Mesodermal cell (in vitro differentiated cells): Measurements from ENCODE around the gene MYO16.

Source experiments
- H3K27ac ChIP-seq: 2 replicates; pipeline ENCODE4 v1.7.0; 2013; ENCODE audit warnings: mild to moderate bottlenecking, low read depth, low read length, moderate library complexity; ENCODE audit not compliant: severe bottlenecking
- H3K36me3 ChIP-seq: 2 replicates; pipeline ENCODE4 v1.7.1; 2013; ENCODE audit warnings: mild to moderate bottlenecking, low read length, moderate library complexity; ENCODE audit not compliant: control insufficient read depth, insufficient read depth
- H3K4me1 ChIP-seq: one replicate; pipeline ENCODE4 v1.7.1; 2013; ENCODE audit warnings: mild to moderate bottlenecking, low read length; ENCODE audit not compliant: insufficient read depth, control insufficient read depth, poor library complexity, severe bottlenecking
- H3K4me3 ChIP-seq: 2 replicates; pipeline ENCODE4 v1.7.0; 2013; ENCODE audit warnings: low read length, control low read depth, mild to moderate bottlenecking; ENCODE audit not compliant: insufficient read depth, poor library complexity, severe bottlenecking; ENCODE audit errors: extremely low read depth
- H3K9me3 ChIP-seq: 2 replicates; pipeline ENCODE4 v1.7.1; 2013; ENCODE audit warnings: mild to moderate bottlenecking, low read length, moderate library complexity; ENCODE audit not compliant: control insufficient read depth
- WGBS, 2 experiments: methylation state at CpG; one replicate each; pipeline ENCODE4 v1.1.5; 2013; ENCODE audit warnings: missing lambda C conversion rate in 2 of 2; ENCODE audit not compliant: insufficient coverage in 2 of 2; 5-methylcytosine and 5-hydroxymethylcytosine counted together

The MYO16 gene

GRCh38 chr13:109182777-109183465 lies 553.5 kb downstream of the MYO16 start:
- 64 to 70% methylated on average over 9 to 10 of the region's 11 CpGs for WGBS, 2 experiments
- H3K9me3 ChIP-seq: no peaks in the 10 kb centered on the region

GRCh38 chr13:109191413-109191812 lies 562.0 kb downstream of the MYO16 start:
- 73 to 85% methylated on average over 2 of the region's 3 CpGs for WGBS, 2 experiments
- no peaks in the 10 kb centered on the region for H3K36me3 ChIP-seq

More at GRCh38 chr13:109182777-109183465, 553.5 kb downstream of the MYO16 start:
- Histone ChIP-seq H3K4me1 (peaks cover 11% of the 10 kb centered on the region), H3K4me3 (no peak overlapping the region), H3K27ac (no peak overlapping the region), H3K36me3 (no peaks in the 10 kb centered on the region)

DNA sequence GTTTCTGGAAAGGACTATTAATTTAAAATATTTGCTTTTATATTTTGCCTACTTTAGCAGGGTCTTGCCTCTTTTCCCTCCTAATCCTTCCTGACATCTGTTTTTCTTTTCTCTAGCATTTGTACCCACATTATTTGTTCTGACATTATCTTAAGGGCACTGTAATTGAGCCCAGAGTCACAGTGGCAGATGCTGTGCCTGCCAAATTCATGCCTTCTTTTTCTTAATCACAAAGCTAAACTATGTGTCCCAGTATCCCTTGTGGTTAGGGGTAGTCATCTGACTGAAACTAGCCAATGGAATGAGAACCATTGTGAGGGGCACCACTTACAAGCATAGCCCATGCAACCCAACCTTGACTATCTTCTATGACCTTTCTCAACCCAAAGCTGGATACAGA lies 562.9 kb downstream of the MYO16 start:
- no peaks in the 10 kb centered on the region for H3K4me1 ChIP-seq
- H3K9me3 ChIP-seq: no peaks in the 10 kb centered on the region
- H3K4me3 ChIP-seq: no peak overlapping the region
- no peaks in the 10 kb centered on the region for H3K36me3 ChIP-seq
- no peak overlapping the region for H3K27ac ChIP-seq

More at GRCh38 chr13:109191413-109191812, 562.0 kb downstream of the MYO16 start:
- Histone ChIP-seq H3K4me3 (no peak overlapping the region), H3K9me3 (no peaks in the 10 kb centered on the region), H3K27ac (no peak overlapping the region), H3K4me1 (no peaks in the 10 kb centered on the region)

GRCh38 chr13:109196948-109197347 lies 567.5 kb downstream of the MYO16 start:
- no peaks in the 10 kb centered on the region for H3K36me3 ChIP-seq
- no peak overlapping the region for H3K4me3 ChIP-seq
- H3K9me3 ChIP-seq: no peaks in the 10 kb centered on the region
- peaks cover 9% of the 10 kb centered on the region for H3K4me1 ChIP-seq
- 71 to 84% methylated on average over 6 to 8 of the region's 9 CpGs for WGBS, 2 experiments
- H3K27ac ChIP-seq: no peak overlapping the region

DNA sequence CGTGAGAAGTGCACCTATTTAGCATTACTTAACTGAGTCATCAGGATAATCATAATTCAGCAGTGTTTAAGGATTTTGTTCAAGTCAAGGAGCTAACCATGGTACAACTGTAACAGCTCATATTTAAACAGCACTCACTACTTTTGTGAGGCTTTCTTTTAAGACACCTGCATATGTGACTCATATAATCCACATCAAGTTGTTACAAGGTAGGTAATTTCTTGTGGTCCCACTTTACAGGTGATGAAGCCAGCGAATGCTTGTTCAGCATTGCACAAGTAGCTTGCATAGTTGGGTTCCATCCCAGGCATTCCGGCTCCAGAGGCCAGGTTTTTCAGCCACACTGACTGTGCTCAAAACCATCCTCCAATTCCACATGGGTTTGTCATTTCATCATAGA lies 569.2 kb downstream of the MYO16 start:
- Histone ChIP-seq H3K4me1 (peaks cover 9% of the 10 kb centered on the region), H3K27ac (no peak overlapping the region), H3K36me3 (no peaks in the 10 kb centered on the region), H3K9me3 (no peaks in the 10 kb centered on the region), H3K4me3 (no peak overlapping the region)
- WGBS, 2 experiments: 93 to 100% methylated on average over 1 to 2 of the region's 3 CpGs

DNA sequence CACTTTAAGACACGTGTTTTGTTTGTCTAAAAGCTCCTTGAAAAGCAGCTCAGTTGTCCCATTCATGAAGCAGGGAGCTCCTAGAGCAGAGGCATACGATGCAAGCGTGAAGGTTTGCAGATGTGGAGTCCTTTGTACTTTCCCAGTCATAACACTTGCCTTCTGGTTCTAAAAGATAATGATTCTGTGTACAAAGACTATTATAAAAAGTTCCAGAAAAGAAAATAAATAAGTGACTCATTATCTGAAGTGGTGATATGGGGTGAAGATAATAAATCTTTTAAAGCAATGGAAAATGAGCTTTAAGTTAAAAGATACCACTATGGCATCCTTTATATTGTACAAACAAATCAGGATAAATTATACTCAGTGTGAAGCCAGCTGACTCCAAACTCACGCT lies 569.9 kb downstream of the MYO16 start:
- Histone ChIP-seq H3K36me3 (no peaks in the 10 kb centered on the region), H3K27ac (no peak overlapping the region), H3K4me1 (peaks cover 9% of the 10 kb centered on the region), H3K4me3 (no peak overlapping the region), H3K9me3 (no peaks in the 10 kb centered on the region)
- WGBS, 2 experiments: 67% methylated on average over 1 of the region's 4 CpGs

DNA sequence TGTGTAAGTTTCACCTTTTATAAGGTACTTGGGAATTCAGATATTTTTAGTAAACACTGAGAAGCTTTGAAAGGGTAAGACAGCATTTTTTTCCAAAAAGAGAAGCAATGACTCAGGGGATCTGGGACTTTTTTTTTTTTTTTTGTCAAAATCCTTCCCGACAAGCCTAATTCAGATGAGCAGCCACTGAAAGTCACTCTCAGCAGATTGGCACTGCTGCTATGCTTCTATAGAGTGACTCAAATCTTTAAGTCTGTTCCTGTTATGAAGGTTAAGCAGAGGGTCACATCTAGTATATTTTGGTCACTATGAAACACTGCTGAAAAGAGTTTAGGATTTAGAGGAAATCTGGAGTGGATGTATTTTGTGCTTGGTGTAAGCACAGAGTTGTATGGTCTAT lies 571.1 kb downstream of the MYO16 start:
- Histone ChIP-seq H3K36me3 (no peaks in the 10 kb centered on the region), H3K4me3 (no peak overlapping the region), H3K4me1 (peaks cover 18% of the 10 kb centered on the region), H3K27ac (no peak overlapping the region), H3K9me3 (no peaks in the 10 kb centered on the region)
- 20% methylated on average over 1 of the region's 1 CpG; no CpG with 5 or more reads in 1 of the 2 experiments for WGBS, 2 experiments

- Histone ChIP-seq H3K27ac (no peak overlapping the region), H3K4me1 (peaks cover 18% of the 10 kb centered on the region), H3K36me3 (no peaks in the 10 kb centered on the region), H3K4me3 (no peak overlapping the region), H3K9me3 (no peaks in the 10 kb centered on the region)
- WGBS, 2 experiments: 91 to 100% methylated on average over 1 to 3 of the region's 3 CpGs
Observed at GRCh38 chr13:109203587-109203986, 574.2 kb downstream of the MYO16 start.

DNA sequence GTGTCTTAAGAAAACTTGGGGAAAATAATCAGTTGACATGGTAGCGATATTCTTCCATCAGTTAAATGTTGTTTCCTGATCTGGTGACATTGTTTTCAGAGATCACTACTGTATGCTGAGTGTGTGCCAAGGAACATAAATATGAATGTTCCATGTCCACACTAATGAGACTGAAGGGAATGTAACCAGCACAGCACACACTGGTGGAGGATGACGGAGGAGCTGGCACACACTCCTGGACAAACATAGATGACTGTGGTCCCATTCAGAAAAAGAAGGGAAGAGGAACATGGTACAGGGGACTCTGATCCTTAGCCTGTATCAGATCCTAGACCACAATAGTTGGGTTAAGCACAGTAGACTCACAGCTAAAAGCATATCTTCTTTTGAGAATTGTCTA lies 574.8 kb downstream of the MYO16 start:
- no peak overlapping the region for H3K27ac ChIP-seq
- no peak overlapping the region for H3K4me3 ChIP-seq
- no peaks in the 10 kb centered on the region for H3K36me3 ChIP-seq
- H3K9me3 ChIP-seq: no peaks in the 10 kb centered on the region
- H3K4me1 ChIP-seq: peaks cover 17% of the 10 kb centered on the region
- WGBS, 2 experiments: 87 to 93% methylated on average over 2 of the region's 2 CpGs

GRCh38 chr13:109204657-109205056 lies 575.2 kb downstream of the MYO16 start:
- H3K4me3 ChIP-seq: no peak overlapping the region
- H3K9me3 ChIP-seq: no peaks in the 10 kb centered on the region
- 96 to 100% methylated on average over 3 of the region's 4 CpGs for WGBS, 2 experiments
- H3K27ac ChIP-seq: no peak overlapping the region
- peaks cover 13% of the 10 kb centered on the region for H3K4me1 ChIP-seq
- no peaks in the 10 kb centered on the region for H3K36me3 ChIP-seq

DNA sequence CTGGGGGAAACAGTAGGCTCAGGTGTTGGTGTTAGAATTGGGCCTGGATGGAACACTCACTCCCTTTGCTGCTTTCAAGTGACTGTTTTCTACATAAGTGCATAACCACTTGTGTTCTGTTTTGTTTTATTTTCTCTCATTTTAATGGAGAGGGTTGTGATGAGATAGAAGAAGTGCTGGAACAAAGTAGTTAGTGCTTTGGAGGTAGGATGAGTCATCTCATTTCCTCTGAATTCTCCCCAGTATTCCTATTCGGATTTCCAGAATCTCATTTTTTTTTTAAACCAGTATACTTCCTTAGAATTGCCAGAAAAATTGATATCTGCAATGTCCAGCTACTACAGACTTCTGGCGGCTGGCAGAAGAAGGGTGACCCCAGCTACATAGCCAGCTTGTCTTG lies 575.9 kb downstream of the MYO16 start:
- no peak overlapping the region for H3K4me3 ChIP-seq
- H3K9me3 ChIP-seq: no peaks in the 10 kb centered on the region
- H3K4me1 ChIP-seq: peaks cover 13% of the 10 kb centered on the region
- no peaks in the 10 kb centered on the region for H3K36me3 ChIP-seq
- 86% methylated on average over 2 of the region's 2 CpGs; no CpG with 5 or more reads in 1 of the 2 experiments for WGBS, 2 experiments
- no peak overlapping the region for H3K27ac ChIP-seq
